Esophagus mucosa (tissue), 1 donor: ENCODE data around the gene EXOC6. TPM values are rescaled to one million over a fixed set of nuclear protein-coding genes. Genes with fewer than 3 reads are reported as not detected.
"Not testable (repeated sequence)": the region's sequence is repeated elsewhere in the genome, so short reads cannot be mapped to it uniquely, and the experiment has no call there.

Experiments used
- ATAC-seq: fragments of 200-7000 bp; cut with Tn5 transposase; one replicate; pipeline ENCODE4 v1.9.1; 2020
- total RNA-seq: library from RNA; stranded (reverse); gene quantifications from one replicate; pipeline ENCODE4 v1.2.4, GENCODE V29; 2023
- donor health status: DM: yes; HTN: yes; CAD: no.

EXOC6 gene
- total RNA-seq, 1 donor from 2014 or later, result 3.1 TPM

DNA sequence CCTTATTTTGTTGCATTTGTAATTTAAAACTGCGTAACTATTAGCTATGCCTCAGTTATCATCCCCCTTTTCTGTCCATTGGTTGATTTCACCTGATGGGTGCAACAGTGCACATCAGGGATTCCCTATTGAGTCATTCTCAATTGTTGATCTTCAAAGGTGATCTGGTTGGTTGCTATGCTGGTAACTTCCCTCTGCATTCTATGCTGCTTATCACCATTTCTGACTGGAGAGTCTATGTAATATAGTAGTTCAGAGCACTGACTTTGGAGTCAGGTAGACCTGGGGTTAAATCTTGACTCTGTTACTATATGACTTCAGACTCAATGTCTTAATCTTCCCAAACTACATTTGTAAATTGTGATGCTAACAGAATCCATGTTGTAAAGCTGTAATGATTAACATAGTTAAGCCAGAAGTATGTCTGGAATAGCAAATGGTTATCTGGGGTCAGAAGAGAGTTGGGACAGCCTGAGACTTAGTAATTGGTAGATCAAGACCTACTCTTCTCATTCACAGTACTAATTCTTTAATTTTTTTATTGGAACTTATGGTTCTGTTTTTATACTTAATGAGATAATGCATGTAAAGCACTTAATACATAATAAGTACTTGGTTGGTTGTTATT is 38.1 kb downstream of the EXOC6 start:
- ATAC-seq, result no peak

DNA sequence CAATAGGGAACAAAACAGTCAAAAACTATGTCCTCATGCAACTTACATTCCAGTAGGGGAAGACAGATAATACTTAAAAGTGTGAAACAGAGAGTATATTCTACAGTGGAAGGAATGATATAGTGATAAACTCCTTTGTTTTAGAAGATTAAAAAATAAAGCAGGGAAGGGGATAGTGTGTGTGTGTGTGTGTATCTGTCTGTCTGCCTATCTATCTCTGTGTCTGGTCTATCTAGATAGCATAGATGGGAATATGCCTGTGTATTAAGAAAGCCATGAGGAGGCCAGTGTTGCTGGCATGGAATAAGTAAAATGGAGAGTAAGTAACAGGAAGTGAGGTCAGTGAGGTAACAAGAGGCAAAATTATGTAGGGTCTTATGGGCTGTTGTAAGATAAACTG is 42.2 kb downstream of the EXOC6 start:
- no peak for ATAC-seq

- ATAC-seq, result peak; percentile 48
Observed at GRCh38 chr10:92891885-92892690, 43.8 kb downstream of the EXOC6 start.

DNA sequence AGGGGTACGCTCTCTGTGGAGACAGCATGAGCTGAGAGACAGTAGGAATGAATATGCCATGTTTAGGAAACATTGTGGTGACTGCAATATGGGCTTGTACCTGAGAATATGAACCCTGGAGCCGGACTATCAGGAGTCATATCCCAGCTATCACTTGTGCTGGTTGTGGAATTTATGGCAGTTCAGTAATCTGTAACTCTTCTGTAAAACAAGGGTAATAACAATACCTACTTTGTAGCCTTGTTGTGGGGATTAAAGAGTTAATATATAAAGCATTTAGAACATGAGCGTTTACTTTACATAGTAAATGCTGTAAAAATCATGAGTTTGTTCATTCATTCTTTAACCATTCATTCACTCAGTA is 44.4 kb downstream of the EXOC6 start:
- no peak for ATAC-seq

GRCh38 chr10:92894081-92894655 is 45.8 kb downstream of the EXOC6 start:
- no peak for ATAC-seq

- no peak for ATAC-seq
Observed at GRCh38 chr10:92897916-92898315, 49.6 kb downstream of the EXOC6 start.

- no peak for ATAC-seq
Observed at GRCh38 chr10:92901819-92902251, 53.5 kb downstream of the EXOC6 start.

GRCh38 chr10:92903633-92904032 is 55.3 kb downstream of the EXOC6 start:
- ATAC-seq, result no peak

- ATAC-seq, result no peak
Observed at GRCh38 chr10:92907280-92907679, 59.0 kb downstream of the EXOC6 start.

GRCh38 chr10:92912631-92913030 is 64.3 kb downstream of the EXOC6 start:
- ATAC-seq, result not testable (repeated sequence)

GRCh38 chr10:92913973-92914372 is 65.7 kb downstream of the EXOC6 start:
- no peak for ATAC-seq

GRCh38 chr10:92914478-92915325 is 66.4 kb downstream of the EXOC6 start:
- peak; percentile 59 for ATAC-seq

DNA sequence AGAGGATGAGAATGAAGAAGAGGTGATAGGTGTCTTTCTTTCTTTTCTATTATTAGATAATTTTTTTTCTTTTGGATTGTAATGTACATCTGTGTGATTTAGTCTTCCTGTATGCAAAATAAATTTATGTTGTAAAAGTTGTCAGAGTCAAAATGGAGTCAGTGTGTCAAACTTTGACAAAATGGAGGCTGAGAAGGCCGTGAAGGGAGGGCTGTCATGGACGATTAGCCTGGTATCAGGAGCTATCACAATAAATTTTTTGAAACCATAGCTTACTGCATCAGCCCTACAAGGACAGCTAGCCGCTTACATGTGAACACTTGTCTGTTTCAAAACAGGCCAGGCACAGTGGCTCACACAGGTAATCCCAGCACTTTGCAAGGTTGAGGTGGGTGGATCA is 67.6 kb downstream of the EXOC6 start:
- ATAC-seq, result no peak

DNA sequence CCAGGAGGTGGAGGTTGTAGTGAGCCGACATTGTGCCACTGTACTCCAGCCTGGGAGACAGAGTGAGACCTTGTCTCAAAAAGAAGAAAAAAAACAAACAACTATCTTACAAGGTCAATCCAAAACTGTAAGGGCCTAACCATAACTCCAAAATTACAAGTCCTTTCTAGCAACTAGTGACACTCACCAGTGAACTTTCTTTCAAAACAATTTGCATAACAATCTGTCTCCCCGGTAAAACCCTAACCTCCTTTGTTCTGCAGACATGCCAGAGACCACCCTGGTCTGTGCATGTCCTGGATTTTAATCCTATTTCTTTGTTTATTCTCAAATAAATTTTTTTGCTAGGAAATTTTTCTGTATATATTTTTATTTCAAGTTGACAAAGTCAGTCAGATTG is 68.1 kb downstream of the EXOC6 start:
- ATAC-seq, result no peak

DNA sequence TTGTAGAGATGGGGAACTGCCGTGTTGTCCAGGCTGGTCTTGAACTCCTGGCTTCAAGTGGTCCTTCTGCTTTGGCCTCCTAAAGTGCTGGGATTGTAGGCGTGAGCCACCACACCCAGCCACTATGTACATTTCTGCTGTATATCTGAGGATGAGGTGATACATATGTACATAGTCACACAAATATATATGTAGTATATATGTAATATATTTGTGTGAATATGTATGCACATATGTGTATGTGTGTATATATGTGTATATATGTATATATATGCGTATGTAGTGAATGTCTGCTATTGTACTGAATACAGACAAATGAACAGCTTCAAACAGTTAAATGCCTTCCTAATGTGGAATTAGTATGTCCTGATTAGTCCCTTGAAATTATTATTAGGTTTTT is 70.3 kb downstream of the EXOC6 start:
- ATAC-seq, result no peak

DNA sequence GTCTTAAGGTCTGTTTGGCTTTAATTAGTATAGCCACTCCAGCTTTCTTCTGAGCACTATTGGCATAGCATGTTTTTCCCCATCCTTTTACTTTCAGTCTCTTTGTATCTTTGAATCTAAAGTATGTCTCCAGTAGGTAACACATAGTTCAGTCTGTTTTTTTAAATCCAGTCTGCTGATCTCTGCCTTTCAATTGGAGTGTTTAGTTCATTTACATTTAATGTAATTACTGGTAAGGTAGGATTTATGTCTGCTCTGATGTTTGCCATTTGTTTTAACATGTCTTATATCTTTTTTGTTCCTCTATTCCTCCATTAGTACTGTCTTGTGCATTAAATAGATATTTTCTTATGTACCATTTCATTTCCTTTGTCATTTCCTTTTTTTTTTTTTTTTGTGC is 72.5 kb downstream of the EXOC6 start:
- ATAC-seq, result no peak

DNA sequence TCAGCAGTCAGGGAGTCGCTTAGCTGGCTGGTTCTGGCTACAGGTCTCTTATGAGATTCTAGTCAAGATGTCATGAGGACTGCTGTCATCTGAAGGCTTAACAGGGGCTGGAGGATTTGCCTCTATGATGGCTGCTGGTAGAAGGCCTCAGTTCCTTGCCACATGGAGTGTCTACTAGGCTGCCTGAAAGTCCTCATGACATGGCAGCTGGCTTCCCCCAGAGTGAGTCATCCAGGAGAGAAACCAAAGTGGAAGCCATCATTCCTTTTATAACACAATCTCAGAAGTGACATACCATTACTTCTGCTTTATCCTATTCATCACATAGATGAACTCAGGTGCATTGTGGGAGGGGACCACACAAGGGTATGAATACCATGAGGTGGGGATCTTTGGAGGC is 75.1 kb downstream of the EXOC6 start:
- no peak for ATAC-seq

DNA sequence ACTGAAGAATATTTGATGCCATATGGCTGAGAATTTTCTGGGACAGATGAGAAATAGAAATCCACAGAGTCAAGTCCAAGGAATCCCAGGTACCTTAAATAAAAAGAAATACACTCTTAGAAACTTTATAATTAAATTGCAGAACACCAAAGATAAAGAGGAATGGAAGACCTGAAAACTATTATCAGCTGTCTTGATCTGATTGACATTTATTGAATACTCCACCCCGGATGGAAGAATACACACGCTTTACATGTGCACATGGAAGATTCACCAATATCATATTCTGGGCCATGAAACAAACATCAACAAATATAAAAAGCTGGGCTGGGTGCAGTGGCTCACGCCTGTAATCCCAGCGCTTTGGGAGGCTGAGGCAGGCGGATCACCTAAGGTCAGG is 81.6 kb downstream of the EXOC6 start:
- ATAC-seq, result no peak

DNA sequence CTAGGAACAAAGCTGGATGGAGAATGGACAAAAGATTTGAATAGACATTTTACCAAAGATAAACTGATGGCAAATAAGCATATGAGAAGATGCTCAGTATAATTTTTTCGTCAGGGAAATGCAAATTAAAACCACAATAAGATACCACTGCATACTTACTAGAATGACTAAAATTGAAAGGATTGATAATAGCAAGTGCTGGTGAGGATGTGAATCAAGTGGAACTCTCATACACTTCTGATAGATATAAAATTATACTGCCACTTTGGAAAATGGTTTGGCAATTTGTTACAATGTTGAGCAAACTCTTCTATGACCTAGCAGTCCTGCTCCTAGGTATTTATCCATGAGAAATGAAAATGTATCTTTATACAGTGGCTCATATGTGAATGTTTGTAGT is 83.3 kb downstream of the EXOC6 start:
- ATAC-seq, result no peak

GRCh38 chr10:92937876-92938275 is 89.6 kb downstream of the EXOC6 start:
- no peak for ATAC-seq

DNA sequence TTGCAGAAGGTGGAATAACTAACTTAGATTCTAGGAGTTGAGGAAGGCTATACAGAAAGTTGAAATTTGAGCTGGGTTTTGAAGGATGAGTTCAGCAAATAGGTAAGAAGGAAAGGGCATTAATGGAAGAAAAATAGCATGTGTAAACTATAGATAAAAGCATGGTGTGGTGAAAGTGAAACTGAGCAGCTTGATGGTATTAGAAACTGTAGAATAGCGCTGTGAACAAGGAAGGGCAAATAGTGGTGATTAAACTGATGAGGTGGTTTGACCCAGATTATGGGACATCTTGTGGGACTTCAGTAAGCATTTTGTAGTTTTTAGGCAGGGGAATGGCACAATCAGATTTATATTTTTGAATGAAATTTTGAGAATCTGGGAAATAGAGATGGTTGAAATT is 90.5 kb downstream of the EXOC6 start:
- ATAC-seq, result no peak

DNA sequence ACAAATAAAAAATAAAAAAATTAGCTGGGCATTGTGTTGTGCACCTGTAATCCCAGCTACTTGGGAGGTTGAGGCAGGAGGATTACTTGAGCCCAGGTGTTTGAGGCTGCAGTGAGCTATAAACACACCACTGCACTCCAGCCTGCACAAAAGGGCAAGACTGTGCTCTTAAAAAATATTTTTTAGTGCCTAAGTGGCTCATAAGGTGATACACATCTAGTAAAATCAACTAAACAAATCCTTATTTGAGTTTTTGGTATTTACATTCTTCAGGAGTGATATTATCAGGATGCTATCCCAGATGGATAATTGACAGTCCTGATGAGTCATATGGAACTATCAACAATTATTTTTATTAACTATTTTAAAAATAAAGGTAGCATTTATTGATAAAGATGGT is 93.9 kb downstream of the EXOC6 start:
- no peak for ATAC-seq

- no peak for ATAC-seq
Observed at GRCh38 chr10:92946491-92946890, 98.2 kb downstream of the EXOC6 start.
